ENCODE results near the gene TMBIM1. TPM values are rescaled to one million over a fixed set of nuclear protein-coding genes. Genes with fewer than 3 reads are reported as not detected.

The TMBIM1 gene
- total RNA-seq, 1 experiment from 2014 or later: 23.5 TPM

GRCh38 chr2:218329027-218329825, 36.9 kb upstream of the TMBIM1 start:
- no peak for ATAC-seq
- CTCF ChIA-PET: interaction anchor here (1.4 kb wide), 1 partner anchor 28 kb away, joined by 4 read pairs; the partner anchor contains the start of gene CATIP
- Mint-ChIP-seq H3K9me3 (no peaks in the 10 kb centered on the region), H3K4me1 (peaks cover 55% of the 10 kb centered on the region), H3K36me3 (no peaks in the 10 kb centered on the region), H3K27ac (peak overlapping the region; percentile 20), H3K27me3 (ENCODE audit: low read depth) (no peaks in the 10 kb centered on the region), H3K4me3 (no peak overlapping the region)
- TF ChIP-seq, protein P1, sequence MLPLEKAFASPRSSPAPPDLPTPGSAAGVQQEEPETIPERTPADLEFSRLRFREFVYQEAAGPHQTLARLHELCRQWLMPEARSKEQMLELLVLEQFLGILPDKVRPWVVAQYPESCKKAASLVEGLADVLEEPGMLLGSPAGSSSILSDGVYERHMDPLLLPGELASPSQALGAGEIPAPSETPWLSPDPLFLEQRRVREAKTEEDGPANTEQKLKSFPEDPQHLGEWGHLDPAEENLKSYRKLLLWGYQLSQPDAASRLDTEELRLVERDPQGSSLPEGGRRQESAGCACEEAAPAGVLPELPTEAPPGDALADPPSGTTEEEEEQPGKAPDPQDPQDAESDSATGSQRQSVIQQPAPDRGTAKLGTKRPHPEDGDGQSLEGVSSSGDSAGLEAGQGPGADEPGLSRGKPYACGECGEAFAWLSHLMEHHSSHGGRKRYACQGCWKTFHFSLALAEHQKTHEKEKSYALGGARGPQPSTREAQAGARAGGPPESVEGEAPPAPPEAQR (CRISPR knock-in tag; IDR thresholded peaks at IDR 0.05): no peak
- no peak for TF ChIP-seq AFF4 (CRISPR knock-in tag; IDR thresholded peaks at IDR 0.05; ENCODE audit: borderline replicate concordance)
- TF ChIP-seq NR3C1 (CRISPR knock-in tag; conservative IDR thresholded peaks at IDR 0.05; ENCODE audit: low read depth): no peak
- TF ChIP-seq USF2 (CRISPR knock-in tag; IDR thresholded peaks at IDR 0.05): no peak
- TF ChIP-seq MXD4 (CRISPR knock-in tag; IDR thresholded peaks at IDR 0.05; ENCODE audit: borderline replicate concordance): no peak
- TF ChIP-seq CREB1 (CRISPR knock-in tag; IDR thresholded peaks at IDR 0.05): no peak
- TF ChIP-seq TCF7 (CRISPR knock-in tag; IDR thresholded peaks at IDR 0.05; ENCODE audit: low read depth): no peak
- no peak for TF ChIP-seq NFE2L1 (CRISPR knock-in tag; IDR thresholded peaks at IDR 0.05)
- TF ChIP-seq OVOL2 (CRISPR knock-in tag; IDR thresholded peaks at IDR 0.05; ENCODE audit: borderline replicate concordance): no peak
- no peak for TF ChIP-seq SMAD4 (CRISPR knock-in tag; IDR thresholded peaks at IDR 0.05)
- TF ChIP-seq USF1 (CRISPR knock-in tag; IDR thresholded peaks at IDR 0.05): no peak
- TF ChIP-seq E2F5 (CRISPR knock-in tag; IDR thresholded peaks at IDR 0.05): no peak
- TF ChIP-seq SMAD3 (CRISPR knock-in tag; IDR thresholded peaks at IDR 0.05; ENCODE audit: borderline replicate concordance): no peak
- TF ChIP-seq, protein P2, sequence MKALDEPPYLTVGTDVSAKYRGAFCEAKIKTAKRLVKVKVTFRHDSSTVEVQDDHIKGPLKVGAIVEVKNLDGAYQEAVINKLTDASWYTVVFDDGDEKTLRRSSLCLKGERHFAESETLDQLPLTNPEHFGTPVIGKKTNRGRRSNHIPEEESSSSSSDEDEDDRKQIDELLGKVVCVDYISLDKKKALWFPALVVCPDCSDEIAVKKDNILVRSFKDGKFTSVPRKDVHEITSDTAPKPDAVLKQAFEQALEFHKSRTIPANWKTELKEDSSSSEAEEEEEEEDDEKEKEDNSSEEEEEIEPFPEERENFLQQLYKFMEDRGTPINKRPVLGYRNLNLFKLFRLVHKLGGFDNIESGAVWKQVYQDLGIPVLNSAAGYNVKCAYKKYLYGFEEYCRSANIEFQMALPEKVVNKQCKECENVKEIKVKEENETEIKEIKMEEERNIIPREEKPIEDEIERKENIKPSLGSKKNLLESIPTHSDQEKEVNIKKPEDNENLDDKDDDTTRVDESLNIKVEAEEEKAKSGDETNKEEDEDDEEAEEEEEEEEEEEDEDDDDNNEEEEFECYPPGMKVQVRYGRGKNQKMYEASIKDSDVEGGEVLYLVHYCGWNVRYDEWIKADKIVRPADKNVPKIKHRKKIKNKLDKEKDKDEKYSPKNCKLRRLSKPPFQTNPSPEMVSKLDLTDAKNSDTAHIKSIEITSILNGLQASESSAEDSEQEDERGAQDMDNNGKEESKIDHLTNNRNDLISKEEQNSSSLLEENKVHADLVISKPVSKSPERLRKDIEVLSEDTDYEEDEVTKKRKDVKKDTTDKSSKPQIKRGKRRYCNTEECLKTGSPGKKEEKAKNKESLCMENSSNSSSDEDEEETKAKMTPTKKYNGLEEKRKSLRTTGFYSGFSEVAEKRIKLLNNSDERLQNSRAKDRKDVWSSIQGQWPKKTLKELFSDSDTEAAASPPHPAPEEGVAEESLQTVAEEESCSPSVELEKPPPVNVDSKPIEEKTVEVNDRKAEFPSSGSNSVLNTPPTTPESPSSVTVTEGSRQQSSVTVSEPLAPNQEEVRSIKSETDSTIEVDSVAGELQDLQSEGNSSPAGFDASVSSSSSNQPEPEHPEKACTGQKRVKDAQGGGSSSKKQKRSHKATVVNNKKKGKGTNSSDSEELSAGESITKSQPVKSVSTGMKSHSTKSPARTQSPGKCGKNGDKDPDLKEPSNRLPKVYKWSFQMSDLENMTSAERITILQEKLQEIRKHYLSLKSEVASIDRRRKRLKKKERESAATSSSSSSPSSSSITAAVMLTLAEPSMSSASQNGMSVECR (CRISPR knock-in tag; IDR thresholded peaks at IDR 0.05; ENCODE audit: borderline replicate concordance): no peak
- TF ChIP-seq IRF2 (CRISPR knock-in tag; IDR thresholded peaks at IDR 0.05; ENCODE audit: borderline replicate concordance, low read depth): no peak
- TF ChIP-seq TEAD4 (CRISPR knock-in tag; IDR thresholded peaks at IDR 0.05): no peak
- TF ChIP-seq, protein P3, sequence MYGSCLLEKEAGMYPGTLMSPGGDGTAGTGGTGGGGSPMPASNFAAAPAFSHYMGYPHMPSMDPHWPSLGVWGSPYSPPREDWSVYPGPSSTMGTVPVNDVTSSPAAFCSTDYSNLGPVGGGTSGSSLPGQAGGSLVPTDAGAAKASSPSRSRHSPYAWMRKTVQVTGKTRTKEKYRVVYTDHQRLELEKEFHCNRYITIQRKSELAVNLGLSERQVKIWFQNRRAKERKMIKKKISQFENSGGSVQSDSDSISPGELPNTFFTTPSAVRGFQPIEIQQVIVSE (CRISPR knock-in tag; IDR thresholded peaks at IDR 0.05; ENCODE audit: borderline replicate concordance): no peak
- POLR2A ChIA-PET: no interaction called here
- DNase-seq (ENCODE audit: low spot score): no peak

Data from WTC11 (cell line).